IMR-90 (cell line): ENCODE data around the gene CCNYL1. TPM values are rescaled to one million over a fixed set of nuclear protein-coding genes. Genes with fewer than 3 reads are reported as not detected.

Experiments
- ATAC-seq: fragments of 200-7000 bp; cut with Tn5 transposase; 2 replicates; pipeline ENCODE4 v1.9.1; 2020; ENCODE audit warnings: low read depth, mild to moderate bottlenecking, moderate library complexity
- BruUV-seq: library from RNA; stranded (reverse); fragments of 400-500 nt; replicated peaks from 2 replicates; lab custom pipeline; 2021; lab: Mats Ljungman, UMichigan
- CTCF ChIA-PET: fragments of 300-600 bp; formaldehyde crosslinking; extraction: SDS; loops from one replicate; lab custom pipeline; 2021; ENCODE audit warnings: antibody characterized with exemption; lab: Yijun Ruan, JAX
- POLR2A ChIA-PET: fragments of 300-600 bp; sonication (Branson Sonifier 250); formaldehyde crosslinking; loops from one replicate; lab custom pipeline; 2022; ENCODE audit warnings: antibody characterized with exemption; ENCODE audit not compliant: unreplicated experiment; lab: Charles Lee
- DNase-seq: peaks from one replicate; pipeline ENCODE4 v3.0.0; 2013
- H2AFZ ChIP-seq: replicated peaks from 2 replicates; pipeline ENCODE3; 2013; ENCODE audit warnings: low read length, mild to moderate bottlenecking; ENCODE audit not compliant: poor library complexity
- H2AK5ac ChIP-seq: 2 replicates; pipeline ENCODE4 v1.6.1; 2013; ENCODE audit warnings: low read depth, low read length, inconsistent platforms
- H2AK9ac ChIP-seq: replicated peaks from 2 replicates; pipeline ENCODE3; 2013; ENCODE audit warnings: mild to moderate bottlenecking, low read depth, low read length, moderate library complexity; ENCODE audit not compliant: poor library complexity
- H2BK120ac ChIP-seq: 2 replicates; pipeline ENCODE4 v1.6.1; 2013; ENCODE audit warnings: low read depth, low read length, inconsistent platforms
- H2BK15ac ChIP-seq: 3 replicates; pipeline ENCODE4 v1.6.1; 2013; ENCODE audit warnings: low read depth, low read length, inconsistent platforms
- H2BK20ac ChIP-seq: 2 replicates; pipeline ENCODE4 v1.6.1; 2013; ENCODE audit warnings: low read depth, mild to moderate bottlenecking, inconsistent platforms, low read length, moderate library complexity
- H2BK5ac ChIP-seq: 2 replicates; pipeline ENCODE4 v1.6.1; 2013; ENCODE audit warnings: mild to moderate bottlenecking, low read depth, low read length, inconsistent platforms; ENCODE audit not compliant: poor library complexity, severe bottlenecking
- H3K14ac ChIP-seq: replicated peaks from 2 replicates; pipeline ENCODE4 v1.6.1; 2013; ENCODE audit warnings: low read depth, low read length, inconsistent platforms
- H3K18ac ChIP-seq: 2 replicates; pipeline ENCODE4 v1.6.1; 2013; ENCODE audit warnings: low read depth, low read length, control low read depth
- H3K23ac ChIP-seq: 2 replicates; pipeline ENCODE4 v1.6.1; 2013; ENCODE audit warnings: low read depth, low read length, inconsistent platforms
- H3K27ac ChIP-seq: 2 replicates; pipeline ENCODE4 v1.5.1; 2013; ENCODE audit warnings: mild to moderate bottlenecking, control low read depth, low read length; ENCODE audit not compliant: insufficient read depth
- H3K27me3 ChIP-seq: 2 replicates; pipeline ENCODE4 v1.6.1; 2013; ENCODE audit warnings: low read length; ENCODE audit not compliant: control insufficient read depth, insufficient read depth
- H3K36me3 ChIP-seq: 2 replicates; pipeline ENCODE4 v1.6.1; 2013; ENCODE audit warnings: low read length, mixed read lengths; ENCODE audit not compliant: control insufficient read depth, insufficient read depth
- H3K4ac ChIP-seq: 2 replicates; pipeline ENCODE4 v1.6.1; 2013; ENCODE audit warnings: low read depth, low read length, inconsistent platforms
- H3K4me1 ChIP-seq: 2 replicates; pipeline ENCODE4 v1.6.1; 2013; ENCODE audit warnings: low read length, mixed read lengths; ENCODE audit not compliant: control insufficient read depth, insufficient read depth
- H3K4me2 ChIP-seq: 2 replicates; pipeline ENCODE4 v1.6.1; 2013; ENCODE audit warnings: low read depth, mild to moderate bottlenecking, control low read depth, low read length, moderate library complexity
- H3K4me3 ChIP-seq: 2 replicates; pipeline ENCODE4 v1.5.1; 2013; ENCODE audit warnings: low read depth, mild to moderate bottlenecking, control low read depth, low read length, moderate library complexity; ENCODE audit not compliant: insufficient read depth
- H3K56ac ChIP-seq: 2 replicates; pipeline ENCODE4 v1.6.1; 2013; ENCODE audit warnings: low read length, inconsistent platforms; ENCODE audit not compliant: insufficient read depth; ENCODE audit errors: extremely low read depth
- H3K79me1 ChIP-seq, 2 experiments: 2 replicates each; pipeline ENCODE4 v1.6.1; 2013; ENCODE audit warnings: low read length in 2 of 2, inconsistent platforms in 1 of 2, low read depth in 1 of 2
- H3K9ac ChIP-seq: 2 replicates; pipeline ENCODE4 v1.6.1; 2013; ENCODE audit warnings: low read depth, low read length, control low read depth
- H3K9me1 ChIP-seq: 2 replicates; pipeline ENCODE4 v1.6.1; 2013; ENCODE audit warnings: low read length, inconsistent platforms; ENCODE audit not compliant: insufficient read depth
- H3K9me3 ChIP-seq: 2 replicates; pipeline ENCODE4 v1.6.1; 2013; ENCODE audit warnings: low read length; ENCODE audit not compliant: control insufficient read depth, insufficient read depth
- H4K20me1 ChIP-seq: 2 replicates; pipeline ENCODE4 v1.6.1; 2013; ENCODE audit warnings: low read length, inconsistent platforms; ENCODE audit not compliant: insufficient read depth
- H4K5ac ChIP-seq: 2 replicates; pipeline ENCODE4 v1.6.1; 2013; ENCODE audit warnings: mild to moderate bottlenecking, low read depth, low read length, control low read depth
- H4K8ac ChIP-seq, 2 experiments: 2 replicates each; pipeline ENCODE4 v1.6.1; 2013; ENCODE audit warnings: low read depth in 2 of 2, low read length in 2 of 2, control low read depth in 1 of 2, inconsistent platforms in 1 of 2
- H4K91ac ChIP-seq: 2 replicates; pipeline ENCODE4 v1.6.1; 2013; ENCODE audit warnings: low read depth, low read length, inconsistent platforms; ENCODE audit not compliant: insufficient read depth
- CEBPB ChIP-seq: IDR thresholded peaks from 2 replicates; pipeline ENCODE4 v1.6.1; 2012; ENCODE audit warnings: low read depth, low read length, improper control_type of control experiment
- CTCF ChIP-seq: conservative IDR thresholded peaks from 2 replicates; pipeline ENCODE4 v1.5.1; 2012; ENCODE audit warnings: mild to moderate bottlenecking, low read depth, low read length, improper control_type of control experiment
- FOS ChIP-seq: fragments of 150-350 bp; IDR thresholded peaks from 2 replicates; pipeline ENCODE4 v1.6.1; 2016; ENCODE audit warnings: low read depth, low read length
- RAD21 ChIP-seq: IDR thresholded peaks from 2 replicates; pipeline ENCODE4 v1.6.1; 2012; ENCODE audit warnings: low read length, improper control_type of control experiment
- SMC3 ChIP-seq: fragments of 150-350 bp; IDR thresholded peaks from 2 replicates; pipeline ENCODE4 v1.6.1; 2016; ENCODE audit warnings: low read depth, mild to moderate bottlenecking, antibody characterized with exemption, low read length, moderate library complexity
- WGBS, 2 experiments: methylation state at CpG; one replicate each; pipeline versions ENCODE4 v1.1.5 to v1.1.7; 2013; ENCODE audit warnings: missing lambda C conversion rate in 2 of 2; ENCODE audit not compliant: insufficient read length in 1 of 2; ENCODE audit errors: extremely low coverage in 2 of 2; 5-methylcytosine and 5-hydroxymethylcytosine counted together
- dilution Hi-C: fragments of 300-500 bp; cut with HindIII; formaldehyde crosslinking; loops from one replicate; pipeline ENCODE4 v1.14.3; 2018; ENCODE audit warnings: low sequenced_read_pairs; ENCODE audit not compliant: unreplicated experiment
- in situ Hi-C: fragments of 300-500 bp; cut with MboI; formaldehyde crosslinking; loops from 3 replicates; pipeline ENCODE4 v1.14.3; 2019; ENCODE audit warnings: low sequenced_read_pairs, inconsistent platforms, mixed read lengths
- intact Hi-C: fragments of 100-400 bp; cut with micrococcal nuclease; formaldehyde crosslinking; loops from 2 replicates; pipeline ENCODE4 v1.10.0; 2022
- polyA plus RNA-seq, 3 experiments: library from polyadenylated mRNA; depleted of rRNA; stranded (reverse); fragments of >200 nt; gene quantifications; 2 replicates each; pipeline ENCODE4 v1.2.3, GENCODE V29; 2012; ENCODE audit warnings: low replicate concordance in 1 of 3
- total RNA-seq: library from RNA; depleted of rRNA; stranded (reverse); fragments of >200 nt; gene quantifications from 2 replicates; pipeline ENCODE4 v1.2.3, GENCODE V29; 2012

The CCNYL1 gene
- total and polyA plus RNA-seq, 2 of the 4 experiments (the other 2 are of a cell fraction), result 5.4 to 7.3 TPM

- Histone ChIP-seq H3K9me3 (no peaks in the 10 kb centered on the region), H2BK15ac (no peak overlapping the region), H4K20me1 (no peaks in the 10 kb centered on the region; the same call in 1 of the 2 replicates), H4K8ac (no peak overlapping the region), H3K79me1 (no peaks in the 10 kb centered on the region), H2BK20ac (no peak overlapping the region), H2AK5ac (no peak overlapping the region), H3K27ac (no peak overlapping the region), H3K9ac (no peak overlapping the region), H3K4me3 (no peak overlapping the region), H2BK5ac (no peak overlapping the region), H3K18ac (no peak overlapping the region), H2BK120ac (no peak overlapping the region), H2AFZ (no peak overlapping the region), H4K5ac (no peak overlapping the region), H3K14ac (no peak overlapping the region), H3K4me1 (no peaks in the 10 kb centered on the region), H3K23ac (no peak overlapping the region), H3K27me3 (no peaks in the 10 kb centered on the region), H3K56ac (no peak overlapping the region), H4K91ac (no peak overlapping the region), H3K4me2 (no peak overlapping the region), H2AK9ac (no peak overlapping the region), H3K9me1 (no peaks in the 10 kb centered on the region), H3K36me3 (peaks cover 6% of the 10 kb centered on the region; the same call in 1 of the 2 replicates), H3K4ac (no peak overlapping the region)
- in situ Hi-C loops, result loop anchor here (10.0 to 25.0 kb wide), 3 partner anchors 528 to 947 kb away; partner anchors contain the start of genes IDH1 and PIKFYVE
- CTCF ChIA-PET, result interaction anchor here (0.9 to 1.0 kb wide), 3 partner anchors 12 to 101 kb away, joined by 3 to 5 read pairs (median 3); no protein-coding TSS in a partner anchor
- ATAC-seq, result peak; percentile 88
- peak; percentile 61 for DNase-seq
- dilution Hi-C loops, result no loop called here
- TF ChIP-seq CEBPB, result no peak
- no peak for TF ChIP-seq FOS
- TF ChIP-seq SMC3, result peak; percentile 52
- peak; percentile 61 for TF ChIP-seq RAD21
- peak; percentile 53 for TF ChIP-seq CTCF
- intact Hi-C loops, result loop anchor here (1.0 to 10.0 kb wide), 4 partner anchors 109 to 1039 kb away; partner anchors contain the start of gene METTL21A
- POLR2A ChIA-PET, result no interaction called here
- WGBS, 2 experiments, result 43% methylated on average over 1 of the region's 3 CpGs; no CpG with 5 or more reads in 1 of the 2 experiments
- no TSS peak for BruUV-seq
Observed at GRCh38 chr2:207734264-207734635, 22.8 kb downstream of the CCNYL1 start.
